CD14-positive monocyte (primary cell): ENCODE results near the gene GJB6. TPM values are rescaled to one million over a fixed set of nuclear protein-coding genes. Genes with fewer than 3 reads are reported as not detected.
A peak's percentile ranks its signal among the peaks of the same experiment; 100 is the strongest.

ENCODE experiments used
- DNase-seq, 3 donors: peaks; one replicate each; pipeline ENCODE4 v3.0.0-alpha.2; 2011 to 2022
- H2AFZ ChIP-seq: 2 replicates; pipeline ENCODE4 v1.6.0; 2012; ENCODE audit warnings: mild to moderate bottlenecking, low read depth, low read length, inconsistent platforms; ENCODE audit not compliant: insufficient read depth, poor library complexity, severe bottlenecking
- H3K27ac ChIP-seq, 2 donors: 1 replicate in 1 of 2; 2 replicates in 1 of 2; pipeline ENCODE4 v1.5.1; 2012 to 2013; ENCODE audit warnings: low read length in 2 of 2, control low read depth in 1 of 2, inconsistent platforms in 1 of 2, low read depth in 1 of 2, mild to moderate bottlenecking in 1 of 2
- H3K27me3 ChIP-seq, 2 donors: one replicate each; pipeline versions ENCODE4 v1.6.0 to v1.6.1; 2011 to 2013; ENCODE audit warnings: low read length in 2 of 2; ENCODE audit not compliant: control insufficient read depth in 2 of 2, insufficient read depth in 2 of 2
- H3K36me3 ChIP-seq, 2 donors: replicated peaks in 1 of 2; 1 replicate in 1 of 2; 2 replicates in 1 of 2; pipeline versions ENCODE4 v1.5.1 to v1.6.1; 2012 to 2013; ENCODE audit warnings: low read length in 2 of 2, control low read depth in 1 of 2, inconsistent platforms in 1 of 2, mild to moderate bottlenecking in 1 of 2; ENCODE audit not compliant: insufficient read depth in 2 of 2, control insufficient read depth in 1 of 2
- H3K4me1 ChIP-seq, 2 donors: 1 replicate in 1 of 2; 2 replicates in 1 of 2; pipeline versions ENCODE4 v1.5.1 to v1.6.1; 2012 to 2013; ENCODE audit warnings: low read length in 2 of 2, control low read depth in 1 of 2, inconsistent platforms in 1 of 2, mild to moderate bottlenecking in 1 of 2, moderate library complexity in 1 of 2; ENCODE audit not compliant: insufficient read depth in 2 of 2, control insufficient read depth in 1 of 2
- H3K4me2 ChIP-seq: replicated peaks from 2 replicates; pipeline ENCODE3; 2012; ENCODE audit warnings: low read length, moderate library complexity, mild to moderate bottlenecking; ENCODE audit not compliant: poor library complexity, severe bottlenecking; ENCODE audit errors: extremely low read depth
- H3K4me3 ChIP-seq, 3 experiments: fragments of 200-600 bp in 1 of 3; sonication (generic) in 1 of 3; replicated peaks in 1 of 3; 1 replicate in 2 of 3; 2 replicates in 1 of 3; pipeline ENCODE4 v1.5.1; 2011 to 2013; ENCODE audit warnings: low read length in 3 of 3, mild to moderate bottlenecking in 3 of 3, control low read depth in 2 of 3, low read depth in 2 of 3, inconsistent platforms in 1 of 3, moderate library complexity in 1 of 3
- H3K79me2 ChIP-seq: 2 replicates; pipeline ENCODE4 v1.6.0; 2012; ENCODE audit warnings: mild to moderate bottlenecking, control low read depth, inconsistent platforms, low read length, moderate library complexity; ENCODE audit not compliant: insufficient read depth
- H3K9ac ChIP-seq: 2 replicates; pipeline ENCODE4 v1.6.0; 2017; ENCODE audit warnings: low read length, mild to moderate bottlenecking; ENCODE audit not compliant: insufficient read depth, poor library complexity, severe bottlenecking
- H3K9me3 ChIP-seq, 2 donors: replicated peaks in 1 of 2; 1 replicate in 1 of 2; 2 replicates in 1 of 2; pipeline versions ENCODE4 v1.5.1 to v1.6.1; 2012 to 2013; ENCODE audit warnings: low read length in 2 of 2, control low read depth in 1 of 2; ENCODE audit not compliant: control insufficient read depth in 1 of 2, insufficient read depth in 1 of 2
- H4K20me1 ChIP-seq: 2 replicates; pipeline ENCODE4 v1.6.0; 2012; ENCODE audit warnings: mild to moderate bottlenecking, low read length, control low read depth, moderate library complexity; ENCODE audit not compliant: insufficient read depth
- H3K27ac Mint-ChIP-seq, 7 donors: one replicate each; pipeline ENCODE4 v1.8.0; 2020; ENCODE audit warnings: mild to moderate bottlenecking in 7 of 7, mixed read lengths in 7 of 7, moderate library complexity in 6 of 7, inconsistent platforms in 2 of 7
- H3K27me3 Mint-ChIP-seq, 3 donors: one replicate each; pipeline ENCODE4 v1.8.0; 2021 to 2022; ENCODE audit warnings: low read depth in 3 of 3, mild to moderate bottlenecking in 3 of 3, mixed read lengths in 3 of 3, moderate library complexity in 3 of 3, inconsistent platforms in 1 of 3
- H3K36me3 Mint-ChIP-seq, 2 donors: one replicate each; pipeline ENCODE4 v1.8.0; 2020; ENCODE audit warnings: mixed read lengths in 2 of 2, inconsistent platforms in 1 of 2, mild to moderate bottlenecking in 1 of 2
- H3K4me1 Mint-ChIP-seq: one replicate; pipeline ENCODE4 v1.8.0; 2020; ENCODE audit warnings: mild to moderate bottlenecking, mixed read lengths
- H3K4me3 Mint-ChIP-seq, 2 donors: one replicate each; pipeline ENCODE4 v1.8.0; 2020; ENCODE audit warnings: mild to moderate bottlenecking in 2 of 2, mixed read lengths in 2 of 2, moderate library complexity in 1 of 2
- H3K9me3 Mint-ChIP-seq, 7 donors: one replicate each; pipeline ENCODE4 v1.8.0; 2020 to 2022; ENCODE audit warnings: mixed read lengths in 7 of 7, mild to moderate bottlenecking in 6 of 7, moderate library complexity in 6 of 7, inconsistent platforms in 2 of 7
- WGBS: methylation state at CpG from one replicate; pipeline ENCODE4 v1.1.5; 2013; ENCODE audit warnings: missing lambda C conversion rate; ENCODE audit not compliant: insufficient coverage; 5-methylcytosine and 5-hydroxymethylcytosine counted together
- intact Hi-C, 2 donors: fragments of 100-400 bp; cut with micrococcal nuclease; formaldehyde crosslinking; loops; one replicate each; pipeline versions ENCODE4 v1.15.0 to v1.15.1; 2023
- polyA plus RNA-seq, 3 donors: library from polyadenylated mRNA; depleted of rRNA in 1 of 3; unstranded in 2 of 3; stranded (reverse) in 1 of 3; fragments of 300-500 nt in 2 of 3; fragments of >200 nt in 1 of 3; fragmentation: Illumina TruSeq in 2 of 3; gene quantifications; 1 replicate in 2 of 3; 2 replicates in 1 of 3; pipeline ENCODE4 v1.2.3, GENCODE V29; 2012 to 2021
- TF ChIP-seq, protein P1 (sequence below): fragments of 200-600 bp; IDR thresholded peaks from one replicate; pipeline ENCODE4 v1.8.0; 2022; ENCODE audit warnings: antibody characterized with exemption, mild to moderate bottlenecking

Gene GJB6
- polyA plus RNA-seq, 3 donors = 0.32 TPM; not detected in 2

DNA sequence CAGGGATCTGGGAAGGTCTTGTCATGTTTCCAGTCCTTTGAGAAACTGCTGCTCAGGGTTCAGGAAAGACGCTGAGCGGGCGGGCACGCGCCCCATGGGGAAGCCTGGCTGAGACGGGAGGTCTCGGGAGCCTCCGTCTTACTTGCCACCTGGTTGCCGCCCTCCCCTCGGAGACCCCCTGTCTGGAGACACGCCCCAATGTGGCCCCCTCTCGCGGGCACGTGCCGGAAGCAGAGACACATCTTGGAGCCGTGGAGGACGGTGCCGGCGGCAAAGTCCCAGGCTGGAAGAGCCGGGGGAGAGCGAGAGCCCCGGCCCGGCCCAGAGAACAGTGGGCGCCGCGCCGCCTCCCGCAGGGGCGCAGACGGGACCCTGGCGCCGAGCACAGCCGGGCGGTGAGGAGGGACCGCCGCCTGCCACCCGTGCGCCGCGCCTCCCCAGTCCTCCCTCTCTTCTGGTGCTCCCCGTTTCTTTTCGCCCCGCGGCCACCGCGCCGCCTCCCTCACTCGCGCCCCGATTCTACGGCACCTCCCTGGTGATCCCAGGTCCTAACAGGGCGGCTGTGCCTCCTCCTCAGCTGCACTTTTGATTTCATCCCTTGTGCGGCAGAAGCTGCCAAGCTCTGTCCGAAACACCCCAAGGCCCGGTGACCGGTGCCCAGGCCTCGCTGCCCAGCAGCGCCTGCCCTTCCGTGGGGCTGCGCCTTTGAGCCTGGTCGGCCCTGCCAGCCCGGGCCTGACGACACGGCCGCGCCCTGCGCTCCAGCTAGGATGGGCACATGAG, 54.9 kb downstream of the GJB6 start:
- no peak overlapping the region for H3K4me3 ChIP-seq
- intact Hi-C loops = loop anchor here in 1 of 2 donors (10.0 kb wide), 1 partner anchor 52 kb away; no protein-coding TSS in a partner anchor
- WGBS = 43% methylated on average over 67 of the region's 67 CpGs
- no peaks in the 10 kb centered on the region for H3K9me3 ChIP-seq
- H3K27me3 ChIP-seq = peaks cover 37 to 39% of the 10 kb centered on the region in 2 donors
- H3K4me2 ChIP-seq = no peak overlapping the region
- TF ChIP-seq, protein P1, sequence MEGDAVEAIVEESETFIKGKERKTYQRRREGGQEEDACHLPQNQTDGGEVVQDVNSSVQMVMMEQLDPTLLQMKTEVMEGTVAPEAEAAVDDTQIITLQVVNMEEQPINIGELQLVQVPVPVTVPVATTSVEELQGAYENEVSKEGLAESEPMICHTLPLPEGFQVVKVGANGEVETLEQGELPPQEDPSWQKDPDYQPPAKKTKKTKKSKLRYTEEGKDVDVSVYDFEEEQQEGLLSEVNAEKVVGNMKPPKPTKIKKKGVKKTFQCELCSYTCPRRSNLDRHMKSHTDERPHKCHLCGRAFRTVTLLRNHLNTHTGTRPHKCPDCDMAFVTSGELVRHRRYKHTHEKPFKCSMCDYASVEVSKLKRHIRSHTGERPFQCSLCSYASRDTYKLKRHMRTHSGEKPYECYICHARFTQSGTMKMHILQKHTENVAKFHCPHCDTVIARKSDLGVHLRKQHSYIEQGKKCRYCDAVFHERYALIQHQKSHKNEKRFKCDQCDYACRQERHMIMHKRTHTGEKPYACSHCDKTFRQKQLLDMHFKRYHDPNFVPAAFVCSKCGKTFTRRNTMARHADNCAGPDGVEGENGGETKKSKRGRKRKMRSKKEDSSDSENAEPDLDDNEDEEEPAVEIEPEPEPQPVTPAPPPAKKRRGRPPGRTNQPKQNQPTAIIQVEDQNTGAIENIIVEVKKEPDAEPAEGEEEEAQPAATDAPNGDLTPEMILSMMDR = no peak
- no peaks in the 10 kb centered on the region for H3K36me3 ChIP-seq
- H3K9ac ChIP-seq = no peak overlapping the region
- no peak for DNase-seq
- peak overlapping the region in 3 of 7 donors; percentile 55 to 93 (median 56) for H3K27ac Mint-ChIP-seq
- no peak overlapping the region for H3K27ac ChIP-seq
- H3K9me3 Mint-ChIP-seq = peaks cover 0 to 6% (median 0%) of the 10 kb centered on the region in 7 donors
- peaks cover 17 to 38% of the 10 kb centered on the region in 2 donors for H3K4me1 ChIP-seq
- peaks cover 52% of the 10 kb centered on the region for H3K4me1 Mint-ChIP-seq
- H2AFZ ChIP-seq = no peak overlapping the region
- H4K20me1 ChIP-seq = no peaks in the 10 kb centered on the region
- peaks cover 0 to 9% of the 10 kb centered on the region in 2 donors for H3K36me3 Mint-ChIP-seq
- peaks cover 47 to 53% (median 51%) of the 10 kb centered on the region in 3 donors for H3K27me3 Mint-ChIP-seq
- H3K4me3 Mint-ChIP-seq = peak overlapping the region; percentile 34 to 81
- no peaks in the 10 kb centered on the region for H3K79me2 ChIP-seq

DNA sequence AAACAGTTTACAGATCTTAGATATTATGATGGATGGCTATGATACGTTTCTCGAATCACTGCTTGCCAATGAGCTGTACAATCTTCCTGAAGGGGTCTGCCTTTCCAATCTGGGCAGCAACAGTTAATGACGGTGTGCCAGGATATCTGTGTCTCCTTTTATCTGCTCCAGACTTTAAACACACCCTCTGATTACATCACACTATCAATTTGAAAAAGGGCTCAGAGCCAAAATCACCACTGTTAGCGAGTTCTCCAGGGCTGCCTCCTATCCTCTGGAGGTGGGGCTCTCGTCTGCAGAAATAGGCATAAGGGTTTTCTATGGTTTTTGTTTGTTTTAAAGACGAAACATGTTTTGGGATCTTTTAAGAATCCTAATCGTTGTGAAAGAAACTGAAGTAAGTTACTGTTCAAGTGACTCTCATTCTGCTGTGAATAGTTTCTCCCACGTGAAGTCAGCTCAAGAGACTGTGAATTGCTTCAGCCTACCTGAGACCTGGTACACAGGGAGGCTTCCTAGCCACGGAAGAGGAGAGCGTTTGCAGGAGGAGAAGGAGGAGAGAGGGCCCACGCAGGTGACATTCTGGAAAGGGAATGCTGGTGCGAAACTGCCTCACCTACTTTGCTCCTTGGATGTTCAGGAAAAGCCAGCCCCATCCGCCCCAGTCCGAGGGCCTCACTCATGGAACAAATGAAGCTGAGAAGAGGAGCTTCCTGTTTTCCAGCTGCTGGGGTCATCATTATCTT, 56.0 kb downstream of the GJB6 start:
- H4K20me1 ChIP-seq = no peaks in the 10 kb centered on the region
- WGBS = 90% methylated on average over 13 of the region's 14 CpGs
- H3K4me3 ChIP-seq = no peak overlapping the region
- Mint-ChIP-seq H3K4me1 (peaks cover 63% of the 10 kb centered on the region), H3K27me3 (peaks cover 44 to 56% (median 47%) of the 10 kb centered on the region in 3 donors), H3K4me3 (peak overlapping the region in 1 of 2 donors; percentile 80), H3K9me3 (peaks cover 0 to 6% (median 0%) of the 10 kb centered on the region in 7 donors), H3K27ac (peak overlapping the region in 5 of 7 donors; percentile 68 to 93 (median 75)), H3K36me3 (peaks cover 0 to 9% of the 10 kb centered on the region in 2 donors)
- intact Hi-C loops = loop anchor here in 1 of 2 donors (10.0 kb wide), 1 partner anchor 51 kb away; no protein-coding TSS in a partner anchor
- no peak overlapping the region for H3K9ac ChIP-seq
- H3K27me3 ChIP-seq = peaks cover 35 to 37% of the 10 kb centered on the region in 2 donors
- TF ChIP-seq, protein P1 = no peak
- peaks cover 17 to 49% of the 10 kb centered on the region in 2 donors for H3K4me1 ChIP-seq
- H3K27ac ChIP-seq = no peak overlapping the region
- no peaks in the 10 kb centered on the region for H3K9me3 ChIP-seq
- H3K4me2 ChIP-seq = no peak overlapping the region
- H3K36me3 ChIP-seq = no peaks in the 10 kb centered on the region
- no peak overlapping the region for H2AFZ ChIP-seq
- DNase-seq = no peak
- no peaks in the 10 kb centered on the region for H3K79me2 ChIP-seq
